GM10266 (cell line): ENCODE data around the gene BRF1.

ENCODE experiments used
- DNase-seq: peaks from one replicate; pipeline ENCODE4 v3.0.0; 2012; ENCODE audit errors: extremely low spot score
- TF ChIP-seq, protein P1 (sequence below): IDR thresholded peaks from 2 replicates; pipeline ENCODE4 v1.5.1; 2012; ENCODE audit warnings: mild to moderate bottlenecking, low read depth; ENCODE audit not compliant: control insufficient read depth, insufficient read depth; ENCODE audit errors: missing control alignments

Gene BRF1

DNA sequence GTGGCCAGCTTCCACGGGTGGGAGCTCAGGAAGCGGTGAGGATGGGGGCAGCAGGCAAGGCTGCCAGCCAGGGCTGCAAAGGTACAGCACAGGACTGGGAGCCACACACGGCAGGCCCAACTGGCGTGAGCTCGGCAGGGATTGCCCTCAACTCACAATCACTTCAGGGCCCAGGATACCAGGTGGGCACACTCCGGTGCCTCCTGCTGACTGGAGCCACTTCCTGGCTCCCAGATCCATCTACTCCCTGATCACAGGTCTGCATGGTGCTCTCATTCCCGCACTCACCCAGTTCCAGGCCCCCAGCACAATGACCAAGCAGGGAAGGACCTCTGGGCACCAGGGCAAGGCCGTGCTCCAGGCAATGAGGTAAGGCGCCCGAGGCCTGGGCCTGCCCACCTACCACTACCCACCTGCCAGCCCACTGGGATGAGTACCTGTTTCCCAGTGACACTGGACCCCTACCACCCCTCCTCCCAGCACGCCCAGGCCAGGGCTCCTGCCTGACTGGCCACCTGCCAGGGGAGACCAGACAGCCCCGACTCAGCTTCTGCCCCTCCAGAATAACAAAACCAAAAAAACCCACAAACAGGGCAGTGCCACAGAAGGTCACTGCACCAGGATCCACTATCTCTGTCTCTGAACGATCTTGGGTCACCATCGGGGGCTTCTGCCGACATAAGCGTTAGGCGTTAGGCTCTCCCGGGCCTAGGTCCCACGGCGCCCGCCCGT is 134.1 kb downstream of the BRF1 start:
- no peak for DNase-seq
- TF ChIP-seq, protein P1, sequence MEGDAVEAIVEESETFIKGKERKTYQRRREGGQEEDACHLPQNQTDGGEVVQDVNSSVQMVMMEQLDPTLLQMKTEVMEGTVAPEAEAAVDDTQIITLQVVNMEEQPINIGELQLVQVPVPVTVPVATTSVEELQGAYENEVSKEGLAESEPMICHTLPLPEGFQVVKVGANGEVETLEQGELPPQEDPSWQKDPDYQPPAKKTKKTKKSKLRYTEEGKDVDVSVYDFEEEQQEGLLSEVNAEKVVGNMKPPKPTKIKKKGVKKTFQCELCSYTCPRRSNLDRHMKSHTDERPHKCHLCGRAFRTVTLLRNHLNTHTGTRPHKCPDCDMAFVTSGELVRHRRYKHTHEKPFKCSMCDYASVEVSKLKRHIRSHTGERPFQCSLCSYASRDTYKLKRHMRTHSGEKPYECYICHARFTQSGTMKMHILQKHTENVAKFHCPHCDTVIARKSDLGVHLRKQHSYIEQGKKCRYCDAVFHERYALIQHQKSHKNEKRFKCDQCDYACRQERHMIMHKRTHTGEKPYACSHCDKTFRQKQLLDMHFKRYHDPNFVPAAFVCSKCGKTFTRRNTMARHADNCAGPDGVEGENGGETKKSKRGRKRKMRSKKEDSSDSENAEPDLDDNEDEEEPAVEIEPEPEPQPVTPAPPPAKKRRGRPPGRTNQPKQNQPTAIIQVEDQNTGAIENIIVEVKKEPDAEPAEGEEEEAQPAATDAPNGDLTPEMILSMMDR, result no peak

DNA sequence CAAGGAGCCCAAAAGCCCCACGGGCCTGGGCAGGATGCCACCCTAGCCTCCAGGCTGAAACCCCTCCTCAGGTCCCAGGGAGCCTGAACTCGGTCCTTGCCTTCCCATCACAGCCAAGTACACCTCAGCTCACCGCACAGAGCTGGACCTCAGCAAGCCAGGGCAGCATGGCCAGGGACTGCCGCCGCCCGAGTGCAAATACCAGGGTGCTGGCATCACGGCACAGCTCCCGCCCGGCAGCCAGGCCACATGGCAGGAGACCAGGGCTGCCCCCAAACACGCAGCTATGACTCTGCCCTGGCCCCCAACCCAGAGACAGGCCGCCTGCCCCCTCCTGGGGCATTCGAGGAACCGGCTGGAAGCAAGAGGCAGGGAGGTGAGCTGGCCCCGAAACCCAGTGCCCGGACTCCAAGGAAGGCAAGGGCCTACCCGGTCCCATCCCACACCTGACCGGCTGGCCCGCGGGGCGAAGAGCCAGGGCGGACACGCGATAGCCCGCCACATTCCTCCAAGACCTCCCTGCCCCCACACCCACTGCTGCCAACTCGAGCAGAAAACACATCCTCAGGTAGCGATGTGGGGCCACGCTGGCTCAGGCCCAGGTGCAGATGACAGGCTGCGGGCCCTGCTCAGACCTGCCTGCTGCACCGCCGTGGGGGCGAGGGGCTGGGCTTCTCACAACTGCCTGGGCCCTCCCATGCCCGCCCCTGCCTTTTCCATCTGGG is 134.9 kb downstream of the BRF1 start:
- TF ChIP-seq, protein P1, result no peak
- DNase-seq, result no peak

DNA sequence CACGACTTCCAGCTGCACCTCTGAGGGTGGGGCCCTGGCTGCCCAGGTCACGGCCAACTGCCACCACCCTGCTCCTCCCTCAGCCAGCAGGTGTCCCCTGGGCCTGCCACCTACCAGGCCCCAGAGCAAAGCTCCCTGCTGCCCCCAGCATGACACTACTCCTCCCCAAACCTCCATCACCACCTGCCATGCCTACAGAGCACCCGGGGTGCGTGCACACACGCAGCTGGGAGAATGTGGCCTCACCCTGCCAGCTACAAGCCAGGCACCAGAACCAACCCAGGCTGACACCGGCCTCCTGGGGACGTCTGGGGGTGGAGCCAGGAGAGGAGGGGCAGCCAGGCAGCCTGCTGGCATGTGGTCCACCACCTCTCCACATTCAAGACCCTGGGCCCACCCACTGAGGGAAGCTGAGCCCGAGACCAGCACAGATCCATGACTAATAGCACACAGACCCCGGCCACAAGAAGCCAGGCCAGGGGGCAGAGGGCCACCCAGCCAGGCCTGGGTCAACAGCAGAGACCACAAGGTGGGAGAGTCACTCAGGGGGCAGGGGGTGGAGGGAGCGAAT is 135.6 kb downstream of the BRF1 start:
- DNase-seq, result no peak
- TF ChIP-seq, protein P1, result no peak

DNA sequence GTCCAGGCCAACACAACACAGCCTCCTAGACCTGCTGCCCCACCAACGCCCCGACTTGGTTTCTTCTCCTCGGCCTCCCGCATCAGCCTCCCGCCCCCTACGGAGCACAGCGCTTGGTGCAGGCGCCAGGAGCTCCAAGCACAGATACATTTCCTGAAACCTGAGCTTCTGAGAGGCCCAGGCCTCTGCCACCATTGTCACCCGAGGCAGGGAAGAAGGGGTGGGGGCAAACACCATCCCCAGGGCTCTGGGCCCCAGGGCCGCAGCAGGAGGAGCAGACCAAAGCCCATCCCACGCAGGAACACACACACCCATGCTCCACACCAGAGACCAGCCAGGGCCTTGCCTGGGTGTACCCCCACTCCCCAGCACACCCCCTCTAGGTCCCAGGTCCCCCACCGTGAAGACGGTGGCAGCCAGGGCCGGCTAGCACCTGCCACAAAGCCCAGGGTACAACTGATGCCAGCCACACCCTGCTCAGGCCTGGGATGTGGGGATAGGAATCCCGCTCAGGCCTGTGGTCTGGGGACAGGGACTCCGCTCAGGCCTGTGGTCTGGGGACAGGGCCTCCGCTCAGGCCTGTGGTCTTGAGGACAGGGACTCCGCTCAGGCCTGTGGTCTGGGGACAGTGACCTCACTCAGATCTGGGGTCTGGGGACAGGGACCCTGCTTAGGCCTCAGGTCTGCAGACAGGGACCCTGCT is 137.6 kb downstream of the BRF1 start:
- TF ChIP-seq, protein P1, result no peak
- no peak for DNase-seq

DNA sequence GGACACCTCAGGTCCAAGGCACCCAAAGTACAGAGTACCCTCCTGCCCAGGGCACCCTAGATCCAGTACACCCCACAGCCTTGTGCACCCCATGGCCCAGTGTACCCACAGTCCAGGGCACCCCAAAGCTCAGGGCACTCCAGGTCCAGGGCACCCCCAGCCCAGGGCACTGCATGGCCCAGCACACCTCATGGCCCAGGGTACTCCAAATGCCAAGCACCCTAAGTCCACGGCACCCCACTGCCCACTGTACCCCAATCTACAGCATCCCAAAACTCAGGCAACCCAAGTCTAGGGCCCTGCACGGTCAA is 138.2 kb downstream of the BRF1 start:
- TF ChIP-seq, protein P1, result no peak
- DNase-seq, result no peak

DNA sequence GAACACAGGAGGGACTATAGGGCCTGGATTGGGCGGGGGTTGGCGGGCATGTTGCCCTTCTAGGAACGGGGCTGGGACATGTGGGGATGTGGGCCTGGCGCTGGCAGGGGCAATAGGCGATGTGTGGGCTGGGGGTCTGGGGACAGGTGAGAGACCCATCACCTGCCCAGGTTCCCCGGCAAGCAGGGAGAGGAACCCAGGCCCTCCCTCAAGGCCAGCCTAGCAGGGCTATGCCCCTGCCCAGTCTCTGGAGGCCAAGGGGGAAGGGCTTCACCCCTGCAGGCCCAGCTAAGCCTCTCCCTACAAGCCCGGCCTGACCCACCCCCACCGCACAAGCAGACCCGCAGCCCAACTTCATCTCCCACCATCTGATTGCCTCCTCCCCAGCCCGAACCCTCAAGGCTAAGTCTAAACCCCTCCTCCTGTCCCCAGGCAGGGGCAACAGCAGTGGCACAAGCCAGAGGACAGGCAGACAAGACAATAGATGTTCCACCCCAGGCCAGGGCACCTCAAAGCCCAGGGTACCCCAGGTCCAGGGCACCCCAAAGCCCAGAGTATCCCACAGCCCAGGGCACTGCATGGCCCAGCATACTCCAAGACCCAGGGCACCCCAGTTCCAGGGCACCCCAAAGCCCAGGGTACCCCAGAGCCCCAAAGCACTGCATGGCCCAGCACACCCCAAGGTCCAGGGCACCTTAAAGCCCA is 138.7 kb downstream of the BRF1 start:
- TF ChIP-seq, protein P1, result no peak
- DNase-seq, result no peak
